B cell (primary cell): ENCODE measurements around the gene LRBA. TPM values are rescaled to one million over a fixed set of nuclear protein-coding genes. Genes with fewer than 3 reads are reported as not detected.
"Not testable (repeated sequence)": the region's sequence is repeated elsewhere in the genome, so short reads cannot be mapped to it uniquely, and the experiment has no call there.

ENCODE experiments used
- ATAC-seq: fragments of 200-7000 bp; cut with Tn5 transposase; one replicate; pipeline ENCODE4 v1.10.0; 2021; ENCODE audit warnings: low read depth, mild to moderate bottlenecking, moderate number of reproducible peaks, moderate library complexity
- CTCF ChIA-PET: fragments of 350-600 bp; sonication (Branson Sonifier 250); formaldehyde crosslinking; loops from one replicate; lab custom pipeline; 2021; ENCODE audit warnings: antibody characterized with exemption, inconsistent platforms; lab: Charles Lee
- POLR2A ChIA-PET: fragments of 350-600 bp; sonication (Branson Sonifier 250); formaldehyde crosslinking; loops from one replicate; lab custom pipeline; 2021; ENCODE audit warnings: antibody characterized with exemption; lab: Charles Lee
- DNase-seq: peaks from one replicate; pipeline ENCODE4 v3.0.0; 2013
- H2AFZ ChIP-seq: 2 replicates; pipeline ENCODE4 v1.6.1; 2012; ENCODE audit warnings: mild to moderate bottlenecking, low read depth, low read length; ENCODE audit not compliant: insufficient read depth, poor library complexity, severe bottlenecking
- H3K27ac ChIP-seq, 2 donors: 1 replicate in 1 of 2; 2 replicates in 1 of 2; pipeline ENCODE4 v1.5.1; 2012 to 2013; ENCODE audit warnings: low read length in 2 of 2, mild to moderate bottlenecking in 2 of 2, moderate library complexity in 1 of 2
- H3K27me3 ChIP-seq, 4 experiments: fragments of 200-600 bp in 1 of 4; sonication (generic) in 1 of 4; replicated peaks in 1 of 4; 1 replicate in 2 of 4; 2 replicates in 2 of 4; pipeline versions ENCODE4 v1.6.1 to v1.7.0; 2013 to 2016; ENCODE audit warnings: low read length in 3 of 4, mild to moderate bottlenecking in 2 of 4, mixed read lengths in 1 of 4, moderate library complexity in 1 of 4; ENCODE audit not compliant: insufficient read depth in 4 of 4, control insufficient read depth in 3 of 4; ENCODE audit errors: control extremely low read depth in 1 of 4
- H3K36me3 ChIP-seq, 2 experiments: replicated peaks in 1 of 2; 1 replicate in 1 of 2; 2 replicates in 1 of 2; pipeline versions ENCODE4 v1.6.1 to v1.7.1; 2013; ENCODE audit warnings: low read length in 1 of 2; ENCODE audit not compliant: insufficient read depth in 2 of 2, control insufficient read depth in 1 of 2; ENCODE audit errors: control extremely low read depth in 1 of 2, extremely low read depth in 1 of 2
- H3K4me1 ChIP-seq, 2 donors: fragments of 200-600 bp in 1 of 2; sonication (generic) in 1 of 2; 1 replicate in 1 of 2; 2 replicates in 1 of 2; pipeline versions ENCODE4 v1.5.1 to v1.6.1; 2013 to 2017; ENCODE audit warnings: low read length in 2 of 2; ENCODE audit not compliant: control insufficient read depth in 2 of 2, insufficient read depth in 2 of 2
- H3K4me2 ChIP-seq: replicated peaks from 2 replicates; pipeline ENCODE3; 2012; ENCODE audit warnings: mild to moderate bottlenecking, low read depth, low read length; ENCODE audit not compliant: poor library complexity, severe bottlenecking
- H3K4me3 ChIP-seq, 5 experiments: fragments of 200-600 bp in 1 of 5; sonication (generic) in 1 of 5; 1 replicate in 3 of 5; 2 replicates in 2 of 5; pipeline versions ENCODE4 v1.5.1 to v1.7.0; 2011 to 2016; ENCODE audit warnings: low read length in 4 of 5, mild to moderate bottlenecking in 4 of 5, low read depth in 2 of 5, control low read depth in 1 of 5, moderate library complexity in 1 of 5; ENCODE audit not compliant: insufficient read depth in 1 of 5; ENCODE audit errors: control extremely low read depth in 1 of 5, extremely low read depth in 1 of 5
- H3K79me2 ChIP-seq: fragments of 200-600 bp; sonication (generic); one replicate; pipeline ENCODE4 v1.6.0; 2016; ENCODE audit warnings: low read length; ENCODE audit not compliant: control insufficient read depth, insufficient read depth
- H3K9ac ChIP-seq: fragments of 200-600 bp; sonication (generic); 2 replicates; pipeline ENCODE4 v1.6.1; 2017; ENCODE audit warnings: mild to moderate bottlenecking, low read length, moderate library complexity
- H3K9me3 ChIP-seq, 3 donors: one replicate each; pipeline versions ENCODE4 v1.6.1 to v1.7.1; 2013; ENCODE audit warnings: low read length in 2 of 3; ENCODE audit not compliant: control insufficient read depth in 2 of 3, insufficient read depth in 1 of 3; ENCODE audit errors: control extremely low read depth in 1 of 3
- H4K20me1 ChIP-seq: 2 replicates; pipeline ENCODE4 v1.6.0; 2012; ENCODE audit warnings: mild to moderate bottlenecking, low read length; ENCODE audit not compliant: insufficient read depth, control insufficient read depth, poor library complexity, severe bottlenecking
- H3K27ac Mint-ChIP-seq: one replicate; pipeline ENCODE4 v1.8.0; 2021; ENCODE audit warnings: mixed read lengths
- H3K27me3 Mint-ChIP-seq: one replicate; pipeline ENCODE4 v1.8.0; 2021; ENCODE audit warnings: mixed read lengths
- H3K4me1 Mint-ChIP-seq: one replicate; pipeline ENCODE4 v1.8.0; 2021; ENCODE audit warnings: mixed read lengths
- H3K4me3 Mint-ChIP-seq: one replicate; pipeline ENCODE4 v1.8.0; 2021; ENCODE audit warnings: mixed read lengths
- H3K9me3 Mint-ChIP-seq: one replicate; pipeline ENCODE4 v1.8.0; 2022; ENCODE audit warnings: mixed read lengths; ENCODE audit not compliant: insufficient read depth
- EZH2 ChIP-seq: IDR thresholded peaks from 2 replicates; pipeline ENCODE4 v1.6.1; 2012; ENCODE audit warnings: borderline replicate concordance, low read depth, mild to moderate bottlenecking, moderate library complexity, low read length; ENCODE audit not compliant: insufficient read depth, poor library complexity, severe bottlenecking
- WGBS: methylation state at CpG from one replicate; pipeline ENCODE4 v1.1.5; 2013; ENCODE audit warnings: missing lambda C conversion rate; ENCODE audit not compliant: insufficient coverage; 5-methylcytosine and 5-hydroxymethylcytosine counted together
- intact Hi-C: fragments of 100-400 bp; cut with micrococcal nuclease; formaldehyde crosslinking; loops from one replicate; pipeline ENCODE4 v1.10.0; 2022
- polyA plus RNA-seq: library from polyadenylated mRNA; depleted of rRNA; stranded (reverse); fragments of >200 nt; gene quantifications from 2 replicates; pipeline ENCODE4 v1.2.3, GENCODE V29; 2012
- total RNA-seq, 2 donors: library from RNA; stranded (reverse); fragments of 120-200 nt in 1 of 2; gene quantifications; 1 replicate in 1 of 2; 2 replicates in 1 of 2; pipeline versions ENCODE4 v1.2.3 to v1.2.4, GENCODE V29; 2013 to 2022
- TF ChIP-seq, protein P1 (sequence below): fragments of 200-600 bp; IDR thresholded peaks from one replicate; pipeline ENCODE4 v1.8.0; 2022; ENCODE audit warnings: antibody characterized with exemption, mild to moderate bottlenecking

The LRBA gene
- total and polyA plus RNA-seq, 2 donors (not counting 1 experiment from before 2014, with no cell fraction given): 17.5 to 86.7 TPM

DNA sequence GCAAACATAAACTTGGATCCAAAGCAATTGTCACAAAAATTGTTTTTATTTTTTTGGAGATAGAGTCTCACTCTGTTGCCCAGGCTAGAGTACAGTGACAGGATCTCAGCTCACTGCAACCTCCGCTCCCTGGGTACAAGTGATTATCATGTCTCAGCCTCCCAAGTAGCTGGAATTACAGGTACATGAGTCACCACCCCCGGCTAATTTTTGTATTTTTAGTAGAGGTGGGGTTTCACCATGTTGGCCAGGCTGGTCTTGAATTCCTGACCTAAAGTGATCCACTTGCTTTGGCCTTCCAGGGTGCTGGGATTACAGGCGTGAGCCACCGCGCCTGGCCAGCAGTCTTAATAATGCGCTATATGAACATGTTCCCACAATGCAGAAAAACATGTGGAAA, 272.2 kb downstream of the LRBA start:
- CTCF ChIA-PET, intact Hi-C loops, H3K9me3 Mint-ChIP-seq, H3K36me3 ChIP-seq, H3K27ac Mint-ChIP-seq, H3K27me3 ChIP-seq, H3K4me3 ChIP-seq, ATAC-seq, H3K27me3 Mint-ChIP-seq, H4K20me1 ChIP-seq, H3K4me3 Mint-ChIP-seq, H3K27ac ChIP-seq, H3K4me2 ChIP-seq, H2AFZ ChIP-seq, DNase-seq, POLR2A ChIA-PET, H3K9me3 ChIP-seq, H3K9ac ChIP-seq, H3K79me2 ChIP-seq, H3K4me1 ChIP-seq, H3K4me1 Mint-ChIP-seq: not testable (repeated sequence)
- WGBS: 100% methylated on average over 1 of the region's 6 CpGs

DNA sequence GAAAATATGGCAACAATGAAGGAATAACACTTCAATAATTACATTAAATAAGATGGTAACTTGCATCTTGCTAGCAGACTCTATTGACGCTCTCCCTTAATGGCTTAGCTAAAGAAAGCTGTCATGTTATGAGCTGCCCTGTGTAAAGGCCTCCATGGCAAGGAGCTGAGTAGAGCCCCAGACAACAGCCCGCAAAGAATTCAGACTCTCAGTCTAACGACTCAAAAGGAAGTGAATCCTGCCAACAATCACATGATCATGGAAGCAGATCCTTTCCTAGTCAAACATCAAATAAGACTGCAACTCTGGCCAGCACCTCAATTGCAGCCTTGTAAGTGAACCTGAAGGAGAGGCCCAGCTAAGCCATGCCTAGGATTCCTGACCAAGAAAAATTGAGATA, 275.5 kb downstream of the LRBA start:
- Histone ChIP-seq H2AFZ (no peak overlapping the region), H3K9me3 (peaks cover 0 to 1% (median 0%) of the 10 kb centered on the region in 3 donors), H3K79me2 (no peaks in the 10 kb centered on the region), H3K4me3 (no peak overlapping the region), H3K27ac (no peak overlapping the region), H3K27me3 (no peaks in the 10 kb centered on the region), H4K20me1 (no peaks in the 10 kb centered on the region), H3K4me1 (no peaks in the 10 kb centered on the region), H3K36me3 (peaks cover 2 to 5% of the 10 kb centered on the region in 2 experiments), H3K9ac (no peak overlapping the region), H3K4me2 (no peak overlapping the region)
- Mint-ChIP-seq H3K27ac (no peak overlapping the region), H3K4me1 (no peaks in the 10 kb centered on the region), H3K9me3 (peaks cover 3% of the 10 kb centered on the region), H3K4me3 (no peak overlapping the region), H3K27me3 (no peaks in the 10 kb centered on the region)
- ATAC-seq (no peak), DNase-seq (no peak)
- ChIA-PET CTCF (no interaction called here), POLR2A (no interaction called here)
- WGBS: 100% methylated on average over 1 of the region's 3 CpGs
- intact Hi-C loops: no loop called here
- no peak for TF ChIP-seq EZH2
- TF ChIP-seq, protein P1, sequence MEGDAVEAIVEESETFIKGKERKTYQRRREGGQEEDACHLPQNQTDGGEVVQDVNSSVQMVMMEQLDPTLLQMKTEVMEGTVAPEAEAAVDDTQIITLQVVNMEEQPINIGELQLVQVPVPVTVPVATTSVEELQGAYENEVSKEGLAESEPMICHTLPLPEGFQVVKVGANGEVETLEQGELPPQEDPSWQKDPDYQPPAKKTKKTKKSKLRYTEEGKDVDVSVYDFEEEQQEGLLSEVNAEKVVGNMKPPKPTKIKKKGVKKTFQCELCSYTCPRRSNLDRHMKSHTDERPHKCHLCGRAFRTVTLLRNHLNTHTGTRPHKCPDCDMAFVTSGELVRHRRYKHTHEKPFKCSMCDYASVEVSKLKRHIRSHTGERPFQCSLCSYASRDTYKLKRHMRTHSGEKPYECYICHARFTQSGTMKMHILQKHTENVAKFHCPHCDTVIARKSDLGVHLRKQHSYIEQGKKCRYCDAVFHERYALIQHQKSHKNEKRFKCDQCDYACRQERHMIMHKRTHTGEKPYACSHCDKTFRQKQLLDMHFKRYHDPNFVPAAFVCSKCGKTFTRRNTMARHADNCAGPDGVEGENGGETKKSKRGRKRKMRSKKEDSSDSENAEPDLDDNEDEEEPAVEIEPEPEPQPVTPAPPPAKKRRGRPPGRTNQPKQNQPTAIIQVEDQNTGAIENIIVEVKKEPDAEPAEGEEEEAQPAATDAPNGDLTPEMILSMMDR: no peak
